H7 (cell line): ENCODE results near the gene KCNJ2. TPM values are rescaled to one million over a fixed set of nuclear protein-coding genes. Genes with fewer than 3 reads are reported as not detected.

Source experiments
- DNase-seq: peaks from one replicate; pipeline ENCODE4 v3.0.0; 2012
- H3K27me3 ChIP-seq: 2 replicates; pipeline ENCODE4 v1.6.0; 2011; ENCODE audit warnings: mild to moderate bottlenecking, low read length; ENCODE audit not compliant: control insufficient read depth, insufficient read depth
- H3K36me3 ChIP-seq: replicated peaks from 2 replicates; pipeline ENCODE4 v1.5.1; 2011; ENCODE audit warnings: low read length; ENCODE audit not compliant: control insufficient read depth, insufficient read depth
- H3K4me3 ChIP-seq: 2 replicates; pipeline ENCODE4 v1.5.1; 2011; ENCODE audit warnings: low read depth, mild to moderate bottlenecking, control low read depth, low read length, moderate library complexity; ENCODE audit not compliant: insufficient read depth
- total RNA-seq: library from RNA; depleted of rRNA; stranded (reverse); fragments of >200 nt; shearing (Covaris generic); gene quantifications from 2 replicates; pipeline ENCODE4 v1.2.3, GENCODE V29; 2014

Gene KCNJ2
- total RNA-seq, 1 experiment from 2014 or later, result 0.14 TPM

DNA sequence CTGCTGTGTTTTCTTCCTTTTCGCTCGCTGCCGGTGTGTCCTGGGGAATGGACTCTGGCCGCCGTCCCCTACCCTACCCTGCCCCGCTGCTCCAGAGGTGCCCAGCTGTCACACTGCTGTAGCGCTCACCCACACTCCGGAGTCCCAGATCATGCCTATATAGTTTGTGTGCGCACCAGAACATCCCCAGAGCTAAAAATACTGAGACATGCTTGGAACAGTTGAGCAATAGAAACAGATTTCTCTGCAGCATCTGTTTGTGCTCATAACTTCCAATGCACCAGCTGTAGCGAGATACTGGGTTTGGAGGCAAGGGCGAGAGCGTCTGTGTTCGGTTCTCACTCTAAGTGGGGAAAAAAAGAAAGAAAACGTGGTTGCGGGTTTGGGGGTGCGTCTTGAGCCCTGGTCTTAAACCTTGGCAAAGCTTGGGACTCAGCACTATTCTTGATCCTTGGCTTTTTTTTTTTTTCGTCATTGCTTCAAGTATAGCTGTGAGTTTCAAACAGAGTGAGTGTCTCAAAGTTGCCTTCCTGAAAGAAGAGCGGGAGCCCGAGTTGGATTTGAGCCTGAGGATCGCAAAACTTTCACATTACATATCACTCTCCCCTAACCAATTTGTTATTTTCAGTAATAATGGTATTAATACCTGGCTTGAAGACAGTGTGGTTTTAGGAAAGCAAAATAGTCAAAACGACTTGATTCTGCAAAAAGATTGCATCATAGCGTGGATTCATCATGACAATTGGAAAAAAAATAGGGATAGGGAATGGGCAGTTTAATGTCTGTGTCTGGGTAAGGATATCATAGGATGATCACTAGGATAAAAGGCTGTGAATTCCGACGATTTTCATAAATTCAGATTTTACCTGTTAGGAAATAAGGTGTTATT is 621 bp downstream of the KCNJ2 start:
- peaks cover 27% of the 10 kb centered on the region for H3K27me3 ChIP-seq
- no peak for DNase-seq
- H3K36me3 ChIP-seq, result no peaks in the 10 kb centered on the region
- peak overlapping the region; percentile 63 for H3K4me3 ChIP-seq

GRCh38 chr17:70171159-70171558 is 1.8 kb downstream of the KCNJ2 start:
- no peak for DNase-seq
- no peaks in the 10 kb centered on the region for H3K36me3 ChIP-seq
- no peak overlapping the region; the same call in 1 of the 2 replicates for H3K4me3 ChIP-seq
- peaks cover 27% of the 10 kb centered on the region for H3K27me3 ChIP-seq

- peaks cover 1% of the 10 kb centered on the region; the same call in 1 of the 2 replicates for H3K36me3 ChIP-seq
- DNase-seq, result no peak
- H3K27me3 ChIP-seq, result peaks cover 27% of the 10 kb centered on the region
- no peak overlapping the region for H3K4me3 ChIP-seq
Observed at GRCh38 chr17:70172449-70172848, 3.1 kb downstream of the KCNJ2 start.

DNA sequence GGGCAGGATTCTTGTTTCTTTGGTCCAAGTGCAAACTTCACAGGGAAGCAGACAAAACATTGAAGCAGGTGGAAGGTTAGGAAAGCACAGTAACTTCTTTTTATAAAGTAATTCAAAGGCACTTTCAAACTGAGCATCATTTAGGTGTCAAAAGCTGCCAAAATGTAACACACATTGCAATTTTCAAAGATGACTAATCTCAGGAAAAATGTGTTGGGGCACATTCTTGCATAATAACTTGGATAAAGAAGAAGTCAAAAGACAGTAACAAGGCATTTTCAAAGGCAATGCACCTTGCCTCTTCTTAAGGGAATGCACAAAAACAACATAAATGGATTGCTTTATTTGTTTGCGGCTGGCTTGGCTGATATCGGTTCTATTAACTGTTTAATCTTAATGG is 3.6 kb downstream of the KCNJ2 start:
- Histone ChIP-seq H3K36me3 (peaks cover 1% of the 10 kb centered on the region; the same call in 1 of the 2 replicates), H3K27me3 (peaks cover 27% of the 10 kb centered on the region), H3K4me3 (no peak overlapping the region)
- no peak for DNase-seq

- Histone ChIP-seq H3K27me3 (peaks cover 21% of the 10 kb centered on the region), H3K4me3 (no peak overlapping the region), H3K36me3 (peaks cover 1% of the 10 kb centered on the region; the same call in 1 of the 2 replicates)
- no peak for DNase-seq
Observed at GRCh38 chr17:70173681-70174080, 4.3 kb downstream of the KCNJ2 start.

- Histone ChIP-seq H3K4me3 (no peak overlapping the region), H3K36me3 (peaks cover 1% of the 10 kb centered on the region; the same call in 1 of the 2 replicates), H3K27me3 (no peaks in the 10 kb centered on the region)
- DNase-seq, result no peak
Observed at GRCh38 chr17:70181376-70181775, 12.0 kb downstream of the KCNJ2 start.

- DNase-seq, result no peak
- Histone ChIP-seq H3K36me3 (peaks cover 1% of the 10 kb centered on the region; the same call in 1 of the 2 replicates), H3K27me3 (no peaks in the 10 kb centered on the region), H3K4me3 (no peak overlapping the region)
Observed at GRCh38 chr17:70181866-70182265, 12.5 kb downstream of the KCNJ2 start.

- Histone ChIP-seq H3K4me3 (no peak overlapping the region), H3K27me3 (no peaks in the 10 kb centered on the region), H3K36me3 (no peaks in the 10 kb centered on the region)
- no peak for DNase-seq
Observed at GRCh38 chr17:70183508-70183907, 14.2 kb downstream of the KCNJ2 start.

GRCh38 chr17:70184207-70184606 is 14.9 kb downstream of the KCNJ2 start:
- H3K27me3 ChIP-seq, result no peaks in the 10 kb centered on the region
- no peak for DNase-seq
- H3K4me3 ChIP-seq, result no peak overlapping the region
- H3K36me3 ChIP-seq, result no peaks in the 10 kb centered on the region

- H3K27me3 ChIP-seq, result no peaks in the 10 kb centered on the region
- no peak overlapping the region for H3K4me3 ChIP-seq
- DNase-seq, result no peak
- no peaks in the 10 kb centered on the region for H3K36me3 ChIP-seq
Observed at GRCh38 chr17:70184770-70185169, 15.4 kb downstream of the KCNJ2 start.

DNA sequence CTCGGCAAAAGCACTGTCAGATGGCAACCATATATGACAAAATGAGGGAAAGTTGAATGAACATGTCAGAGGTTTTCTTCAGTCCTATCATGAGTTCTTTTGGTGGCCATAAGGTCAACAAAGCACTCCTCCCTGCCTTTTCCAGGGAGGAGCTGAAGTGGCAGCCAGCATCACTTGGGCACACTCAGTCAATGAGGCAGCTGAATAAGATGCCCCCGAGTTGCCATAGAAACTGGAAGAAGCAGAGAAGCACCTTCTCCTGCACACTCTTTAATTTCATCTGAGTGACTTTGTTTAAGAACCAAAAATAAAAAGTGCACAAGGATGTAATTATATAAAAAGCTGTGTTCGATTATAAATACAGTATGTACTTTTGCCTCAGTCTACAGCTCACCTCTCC is 16.0 kb downstream of the KCNJ2 start:
- Histone ChIP-seq H3K27me3 (no peaks in the 10 kb centered on the region), H3K4me3 (no peak overlapping the region), H3K36me3 (no peaks in the 10 kb centered on the region)
- no peak for DNase-seq

DNA sequence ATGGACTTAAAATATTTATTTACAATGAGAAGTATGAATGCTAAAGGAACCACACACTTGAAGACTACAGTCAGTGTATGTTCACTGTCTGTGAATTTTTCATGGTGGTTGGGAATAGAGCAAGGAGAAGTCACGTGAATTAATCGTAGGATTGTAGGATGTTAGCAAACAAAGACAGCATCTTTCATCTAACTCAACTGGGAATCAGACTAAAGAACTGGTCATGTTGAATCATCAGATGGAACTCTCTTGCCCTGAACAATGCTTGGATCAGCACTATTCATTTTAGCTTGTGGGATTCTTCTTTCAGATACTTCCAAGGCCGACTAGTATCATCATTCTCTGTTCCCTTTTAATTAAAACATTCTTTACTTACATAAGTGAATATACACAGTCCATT is 18.1 kb downstream of the KCNJ2 start:
- no peaks in the 10 kb centered on the region for H3K36me3 ChIP-seq
- H3K27me3 ChIP-seq, result no peaks in the 10 kb centered on the region
- no peak for DNase-seq
- H3K4me3 ChIP-seq, result no peak overlapping the region

DNA sequence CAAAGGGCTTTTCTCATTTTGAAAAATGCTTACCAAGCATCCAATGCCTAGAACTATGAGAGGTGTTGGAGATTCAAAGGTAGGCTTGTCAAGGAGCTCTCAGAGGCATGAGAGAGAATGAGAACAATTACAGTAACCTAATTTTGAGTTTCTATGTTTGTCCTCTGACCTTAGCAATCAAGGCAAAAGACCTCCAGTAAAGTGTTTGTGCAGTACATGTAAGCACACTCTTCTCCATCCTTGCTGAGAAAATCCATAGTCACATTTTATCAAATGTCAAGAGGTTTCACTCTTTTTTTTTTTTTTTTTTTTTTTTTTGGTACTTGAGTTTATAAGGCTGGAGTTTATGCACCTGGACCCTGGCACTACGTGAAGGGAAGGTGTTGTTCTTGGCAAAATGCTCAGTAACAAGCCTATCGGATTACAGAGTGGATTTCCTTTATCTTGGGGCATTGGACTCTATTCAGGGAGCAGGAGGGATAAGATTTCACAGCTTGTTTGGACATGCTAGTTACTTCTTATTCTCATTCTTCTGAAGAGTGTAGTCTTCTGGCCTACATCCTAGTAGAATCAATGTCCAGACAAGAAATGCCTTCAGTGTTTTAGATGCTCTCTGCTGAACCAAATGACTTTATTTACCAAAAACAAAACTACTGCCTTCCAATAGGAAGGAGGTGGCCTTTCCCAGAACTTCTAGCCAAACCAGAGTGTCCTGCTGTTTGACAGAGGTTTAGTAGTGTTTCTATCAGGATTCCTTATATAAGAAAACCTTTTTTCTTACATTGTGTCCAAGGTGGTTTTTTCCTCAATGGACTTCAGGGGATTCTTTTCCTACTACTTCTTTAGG is 21.9 kb downstream of the KCNJ2 start:
- peak; percentile 4 for DNase-seq
- H3K4me3 ChIP-seq, result no peak overlapping the region
- no peaks in the 10 kb centered on the region for H3K36me3 ChIP-seq
- no peaks in the 10 kb centered on the region for H3K27me3 ChIP-seq

DNA sequence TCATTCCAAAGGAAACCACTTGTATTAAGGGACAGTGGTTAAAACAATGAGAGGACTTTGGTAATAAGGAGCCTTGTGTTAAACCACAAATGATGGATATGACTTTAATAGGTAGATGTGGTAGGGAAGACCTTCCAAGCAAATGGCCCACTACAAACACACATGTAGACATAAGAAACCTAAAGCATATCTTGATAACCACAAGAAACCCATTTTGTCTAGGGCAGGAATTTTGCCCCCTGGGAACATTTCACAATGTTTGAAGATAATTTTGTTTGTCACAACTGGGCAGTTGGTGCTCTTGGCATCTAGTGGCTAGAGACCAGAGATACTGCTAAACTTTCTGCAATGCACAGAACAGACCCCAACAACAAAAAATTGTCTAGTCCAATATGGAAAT is 25.8 kb downstream of the KCNJ2 start:
- H3K36me3 ChIP-seq, result no peaks in the 10 kb centered on the region

More for the DNA sequence above, 25.8 kb downstream of the KCNJ2 start:
- H3K27me3 ChIP-seq, result no peaks in the 10 kb centered on the region
- no peak for DNase-seq
- H3K4me3 ChIP-seq, result no peak overlapping the region
